Keratinocyte (primary cell): ENCODE measurements around the gene PRKAR1A. TPM values are rescaled to one million over a fixed set of nuclear protein-coding genes. Genes with fewer than 3 reads are reported as not detected.

ENCODE experiments used
- DNase-seq: peaks from one replicate; pipeline ENCODE4 v3.0.0-alpha.2; 2011; ENCODE audit warnings: low read depth, missing footprints, low spot score
- FAIRE-seq: peaks from 2 replicates; lab custom pipeline; 2011; peaks lifted over from hg19 to GRCh38; lab: Jason Lieb, UNC
- H2AFZ ChIP-seq: 2 replicates; pipeline ENCODE4 v1.6.0; 2012; ENCODE audit warnings: low read length, control low read depth, inconsistent platforms; ENCODE audit not compliant: control insufficient read depth
- H3K27ac ChIP-seq: 2 replicates; pipeline ENCODE4 v1.5.1; 2011; ENCODE audit warnings: low read length; ENCODE audit not compliant: control insufficient read depth, insufficient read depth
- H3K27me3 ChIP-seq: 3 replicates; pipeline ENCODE4 v1.6.0; 2011; ENCODE audit warnings: low read length; ENCODE audit not compliant: control insufficient read depth, insufficient read depth; ENCODE audit errors: extremely low read depth
- H3K36me3 ChIP-seq, 2 experiments: 2 replicates in 1 of 2; 3 replicates in 1 of 2; pipeline ENCODE4 v1.5.1; 2011; ENCODE audit warnings: low read length in 2 of 2, mild to moderate bottlenecking in 1 of 2; ENCODE audit not compliant: control insufficient read depth in 2 of 2, insufficient read depth in 2 of 2; ENCODE audit errors: extremely low read depth in 1 of 2
- H3K4me1 ChIP-seq: 3 replicates; pipeline ENCODE4 v1.5.1; 2011; ENCODE audit warnings: low read length; ENCODE audit not compliant: control insufficient read depth, insufficient read depth; ENCODE audit errors: extremely low read depth
- H3K4me2 ChIP-seq: 3 replicates; pipeline ENCODE4 v1.6.0; 2011; ENCODE audit warnings: low read depth, low read length; ENCODE audit not compliant: control insufficient read depth, insufficient read depth; ENCODE audit errors: extremely low read depth
- H3K4me3 ChIP-seq, 3 experiments: fragments of 200-600 bp in 1 of 3; sonication (generic) in 1 of 3; 2 replicates in 2 of 3; 3 replicates in 1 of 3; pipeline ENCODE4 v1.5.1; 2011 to 2016; ENCODE audit warnings: low read length in 3 of 3, mild to moderate bottlenecking in 3 of 3, control low read depth in 2 of 3, inconsistent platforms in 1 of 3, low read depth in 1 of 3, mixed read lengths in 1 of 3, mixed run types in 1 of 3, moderate library complexity in 1 of 3; ENCODE audit not compliant: control insufficient read depth in 2 of 3, insufficient read depth in 2 of 3; ENCODE audit errors: extremely low read depth in 1 of 3
- H3K79me2 ChIP-seq: 2 replicates; pipeline ENCODE4 v1.6.0; 2012; ENCODE audit warnings: low read length; ENCODE audit not compliant: control insufficient read depth, insufficient read depth
- H3K9ac ChIP-seq: 3 replicates; pipeline ENCODE4 v1.6.0; 2011; ENCODE audit warnings: low read length; ENCODE audit not compliant: control insufficient read depth, insufficient read depth; ENCODE audit errors: extremely low read depth
- H3K9me1 ChIP-seq: 3 replicates; pipeline ENCODE4 v1.6.0; 2011; ENCODE audit warnings: low read length; ENCODE audit not compliant: control insufficient read depth, insufficient read depth; ENCODE audit errors: extremely low read depth
- H3K9me3 ChIP-seq: 2 replicates; pipeline ENCODE4 v1.5.1; 2012; ENCODE audit warnings: low read depth, low read length; ENCODE audit not compliant: control insufficient read depth
- H4K20me1 ChIP-seq: 3 replicates; pipeline ENCODE4 v1.6.0; 2011; ENCODE audit warnings: low read length; ENCODE audit not compliant: control insufficient read depth, insufficient read depth; ENCODE audit errors: extremely low read depth
- CTCF ChIP-seq, 3 experiments: IDR thresholded peaks in 1 of 3; conservative IDR thresholded peaks in 1 of 3; optimal IDR thresholded peaks in 1 of 3; 2 replicates in 2 of 3; 3 replicates in 1 of 3; pipeline versions ENCODE3 to v1.5.1; 2011; ENCODE audit warnings: low read length in 3 of 3, mild to moderate bottlenecking in 3 of 3, moderate library complexity in 2 of 3, control low read depth in 1 of 3, inconsistent platforms in 1 of 3; ENCODE audit not compliant: insufficient read depth in 2 of 3; ENCODE audit errors: extremely low read depth in 1 of 3
- EZH2 ChIP-seq: IDR thresholded peaks from one replicate; pipeline ENCODE4 v1.6.1; 2012; ENCODE audit warnings: inconsistent platforms, mild to moderate bottlenecking, low read length, moderate library complexity
- dilution Hi-C: fragments of 300-500 bp; cut with MboI; formaldehyde crosslinking; loops from one replicate; pipeline ENCODE4 v1.7.0; 2020; ENCODE audit warnings: low sequenced_read_pairs; ENCODE audit not compliant: extremely low pct_ligation_motif_present
- polyA plus RNA-seq, 5 experiments: library from polyadenylated mRNA; depleted of rRNA in 3 of 5; stranded (reverse) in 3 of 5; stranded (forward) in 1 of 5; unstranded in 1 of 5; fragments of >200 nt; gene quantifications; 1 replicate in 1 of 5; 2 replicates in 3 of 5; 3 replicates in 1 of 5; pipeline versions ENCODE4 v1.2.1 to v1.2.3, GENCODE V29; 2011 to 2012; ENCODE audit warnings: missing spikeins in 2 of 5, low read depth in 1 of 5, low replicate concordance in 1 of 5

Gene PRKAR1A
- polyA plus RNA-seq, 1 donor (not counting 4 experiments of a cell fraction or from before 2014, with no cell fraction given) = 212 TPM

DNA sequence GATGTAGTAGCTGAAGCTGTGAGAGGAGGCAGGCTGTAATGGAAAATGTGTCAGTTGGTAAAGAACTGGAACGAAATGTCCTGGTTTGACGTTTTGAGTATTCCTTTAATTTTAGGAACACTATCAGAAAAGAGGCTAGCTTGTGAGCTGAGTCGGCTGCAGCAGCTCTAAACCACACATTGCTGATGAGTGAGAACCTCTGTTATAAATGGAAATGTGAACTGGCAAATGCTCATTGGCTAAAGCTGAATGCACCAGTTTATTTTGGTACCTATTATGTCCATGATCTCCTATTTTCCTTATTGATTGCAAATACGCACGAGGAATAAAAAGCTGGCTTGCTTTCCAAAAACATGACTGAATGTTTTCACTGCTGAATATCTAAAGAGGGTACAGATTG is 43.9 kb upstream of the PRKAR1A start:
- no peak for FAIRE-seq
- Histone ChIP-seq H3K9me3 (no peaks in the 10 kb centered on the region), H3K9ac (no peak overlapping the region), H3K4me2 (no peak overlapping the region), H3K36me3 (no peaks in the 10 kb centered on the region), H3K79me2 (no peaks in the 10 kb centered on the region), H3K4me3 (no peak overlapping the region), H3K9me1 (peaks cover 3% of the 10 kb centered on the region), H3K27me3 (no peaks in the 10 kb centered on the region), H4K20me1 (no peaks in the 10 kb centered on the region), H3K27ac (no peak overlapping the region), H2AFZ (no peak overlapping the region), H3K4me1 (peaks cover 7% of the 10 kb centered on the region)
- TF ChIP-seq CTCF (optimal IDR thresholded peaks at IDR 0.05 in 1 of 3, IDR thresholded peaks at IDR 0.05 in 1 of 3, conservative IDR thresholded peaks at IDR 0.05 in 1 of 3; ENCODE audit: extremely low read depth in 1 of 3, insufficient read depth in 2 of 3, low read length in 3 of 3) = no peak
- no peak for TF ChIP-seq EZH2
- DNase-seq = no peak
- dilution Hi-C loops = no loop called here

DNA sequence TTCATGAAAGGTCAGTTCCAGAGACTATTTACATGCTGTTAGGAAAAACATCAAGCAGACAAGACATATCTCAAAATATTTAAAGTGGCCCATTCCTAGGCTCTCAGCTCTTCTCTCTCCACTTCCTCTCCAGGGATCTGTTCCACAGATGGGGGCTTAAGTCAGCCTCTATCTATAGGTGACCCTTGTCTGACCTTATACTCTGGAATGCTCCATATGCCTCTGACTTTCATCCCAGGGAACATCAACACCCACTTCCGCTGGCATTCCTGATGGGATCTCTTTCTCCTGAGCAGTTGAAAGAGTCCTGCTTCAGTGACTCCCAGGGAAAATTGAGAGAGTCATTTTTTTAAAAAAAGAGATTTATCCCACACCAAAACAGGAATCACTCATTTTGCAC is 43.4 kb upstream of the PRKAR1A start:
- Histone ChIP-seq H3K4me1 (peaks cover 7% of the 10 kb centered on the region), H3K79me2 (no peaks in the 10 kb centered on the region), H3K36me3 (no peaks in the 10 kb centered on the region), H4K20me1 (no peaks in the 10 kb centered on the region), H2AFZ (no peak overlapping the region), H3K4me3 (no peak overlapping the region), H3K27me3 (no peaks in the 10 kb centered on the region), H3K4me2 (no peak overlapping the region), H3K9me3 (no peaks in the 10 kb centered on the region), H3K9me1 (peaks cover 3% of the 10 kb centered on the region), H3K9ac (no peak overlapping the region), H3K27ac (no peak overlapping the region)
- DNase-seq (no peak), FAIRE-seq (no peak)
- dilution Hi-C loops = no loop called here
- TF ChIP-seq CTCF (optimal IDR thresholded peaks at IDR 0.05 in 1 of 3, IDR thresholded peaks at IDR 0.05 in 1 of 3, conservative IDR thresholded peaks at IDR 0.05 in 1 of 3; ENCODE audit: extremely low read depth in 1 of 3, insufficient read depth in 2 of 3, low read length in 3 of 3) (no peak), EZH2 (no peak)
